Stromal cell of bone marrow (primary cell): ENCODE data around the gene ATP1B1.
"Not testable (repeated sequence)": the region's sequence is repeated elsewhere in the genome, so short reads cannot be mapped to it uniquely, and the experiment has no call there.

Source experiments
- DNase-seq: peaks from one replicate; pipeline ENCODE4 v3.0.0-alpha.2; 2012; ENCODE audit warnings: low read depth

The ATP1B1 gene

DNA sequence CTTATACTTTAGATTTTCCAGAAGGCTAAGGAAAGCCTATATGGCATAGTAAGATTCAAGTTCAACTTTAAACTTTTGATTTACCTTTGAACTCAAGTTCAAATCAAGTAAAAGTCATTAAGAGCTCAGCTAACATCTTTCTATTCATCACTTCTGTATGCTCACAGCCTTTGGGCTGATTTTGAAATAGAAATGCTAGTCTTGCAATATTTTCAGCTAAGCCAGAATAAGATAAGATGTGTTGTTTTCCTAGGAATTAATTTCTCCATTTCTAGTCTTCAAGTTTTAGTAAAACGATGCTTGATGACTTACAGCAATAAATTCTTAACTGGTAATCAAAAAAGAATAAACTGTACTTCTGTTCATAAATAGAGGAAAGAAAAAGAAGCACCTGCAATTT lies 35.6 kb downstream of the ATP1B1 start:
- DNase-seq = no peak

DNA sequence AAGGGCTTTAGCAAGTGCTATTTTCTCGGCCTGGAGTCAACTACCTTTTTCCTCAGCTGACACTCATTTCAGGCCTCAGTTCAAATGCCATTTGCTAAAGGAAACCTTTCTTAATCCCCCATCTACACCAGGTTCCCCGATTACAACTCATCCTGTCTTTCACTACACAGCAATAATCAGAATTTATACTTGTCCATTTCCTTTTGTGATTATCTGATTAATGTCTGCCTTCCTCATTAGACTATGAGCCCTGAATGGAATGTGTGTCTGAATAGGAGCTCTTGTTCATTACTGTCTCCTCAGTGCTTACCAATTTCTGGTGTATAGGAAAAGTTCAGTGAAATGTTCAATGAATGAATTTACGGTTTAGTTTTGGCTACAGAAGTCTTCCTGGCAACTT lies 36.9 kb downstream of the ATP1B1 start:
- no peak for DNase-seq

DNA sequence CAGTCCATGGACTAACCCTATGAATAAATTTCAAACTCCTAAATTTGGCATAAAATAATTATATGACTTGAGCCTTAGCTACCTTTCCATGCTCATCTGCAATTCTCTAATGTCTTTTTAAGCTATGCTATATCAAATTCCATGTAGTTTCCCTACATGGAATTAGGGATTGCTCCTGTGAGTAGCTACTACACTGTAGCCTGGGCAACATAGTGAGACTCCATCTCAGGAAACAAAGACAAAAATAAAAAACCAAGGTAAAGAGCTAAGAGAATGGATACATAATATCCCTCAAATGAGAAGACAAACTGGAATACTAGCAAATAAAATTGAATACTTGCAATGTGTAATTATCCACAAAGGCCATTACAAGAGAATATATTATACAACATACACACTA lies 37.5 kb downstream of the ATP1B1 start:
- DNase-seq = no peak

DNA sequence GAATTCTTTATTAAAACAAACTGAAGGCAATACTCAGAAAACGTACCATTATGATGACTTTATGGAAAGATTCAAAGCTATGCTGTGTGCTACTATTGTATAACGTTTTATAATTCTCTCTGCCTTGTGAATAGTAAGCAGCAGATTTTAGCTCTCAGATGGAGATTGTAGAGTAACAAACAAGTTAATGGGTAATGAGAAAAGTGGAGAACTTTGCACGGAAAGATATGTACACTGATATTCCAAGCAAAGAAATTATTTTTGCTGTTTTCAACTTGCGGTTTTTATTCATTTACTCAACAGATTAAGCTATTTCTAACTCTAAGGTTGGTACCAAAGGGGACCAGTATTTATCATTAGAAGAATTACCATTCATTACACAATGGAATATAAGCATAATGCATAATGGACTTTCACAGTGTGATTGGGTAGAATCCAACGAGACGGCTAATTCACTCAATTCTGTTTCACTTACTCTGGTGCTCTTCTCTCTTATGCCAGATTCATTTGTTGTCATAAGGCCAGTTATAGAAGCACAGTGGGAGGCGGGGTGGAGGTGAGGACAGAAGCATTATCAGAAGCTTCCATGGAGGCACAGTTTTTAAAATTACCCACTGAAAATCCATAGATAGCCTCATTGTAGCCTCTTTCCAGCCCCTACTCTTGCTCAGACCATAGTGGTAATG lies 38.6 kb downstream of the ATP1B1 start:
- DNase-seq = no peak

DNA sequence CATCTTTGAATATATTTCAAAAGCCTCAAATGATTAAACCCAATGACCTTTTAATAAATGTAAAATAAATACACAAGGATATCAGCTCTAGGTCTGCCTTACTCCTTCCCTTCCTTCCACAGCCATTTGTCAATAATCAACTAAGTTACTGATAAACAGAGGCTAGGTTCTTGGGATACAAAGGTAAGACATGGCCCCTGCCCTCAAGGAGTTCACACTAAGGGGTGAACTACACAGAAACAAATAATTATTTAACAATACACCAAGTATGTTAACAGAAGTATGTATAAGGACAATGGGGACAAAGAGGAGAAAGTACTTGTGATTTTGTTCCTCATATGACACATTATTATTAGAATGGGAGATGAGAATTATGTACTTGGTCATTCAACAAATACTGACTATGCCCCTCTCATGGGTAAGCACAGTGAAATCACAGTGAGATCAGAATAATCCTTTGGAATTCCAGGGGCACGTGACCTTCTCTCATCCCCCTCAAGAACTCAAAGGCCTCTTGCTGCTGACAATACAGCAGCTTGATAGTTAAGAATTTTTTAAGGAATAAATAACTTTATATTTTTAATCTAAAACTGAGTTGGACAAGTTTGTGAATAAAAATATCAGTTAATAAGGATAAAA lies 40.2 kb downstream of the ATP1B1 start:
- DNase-seq = no peak

DNA sequence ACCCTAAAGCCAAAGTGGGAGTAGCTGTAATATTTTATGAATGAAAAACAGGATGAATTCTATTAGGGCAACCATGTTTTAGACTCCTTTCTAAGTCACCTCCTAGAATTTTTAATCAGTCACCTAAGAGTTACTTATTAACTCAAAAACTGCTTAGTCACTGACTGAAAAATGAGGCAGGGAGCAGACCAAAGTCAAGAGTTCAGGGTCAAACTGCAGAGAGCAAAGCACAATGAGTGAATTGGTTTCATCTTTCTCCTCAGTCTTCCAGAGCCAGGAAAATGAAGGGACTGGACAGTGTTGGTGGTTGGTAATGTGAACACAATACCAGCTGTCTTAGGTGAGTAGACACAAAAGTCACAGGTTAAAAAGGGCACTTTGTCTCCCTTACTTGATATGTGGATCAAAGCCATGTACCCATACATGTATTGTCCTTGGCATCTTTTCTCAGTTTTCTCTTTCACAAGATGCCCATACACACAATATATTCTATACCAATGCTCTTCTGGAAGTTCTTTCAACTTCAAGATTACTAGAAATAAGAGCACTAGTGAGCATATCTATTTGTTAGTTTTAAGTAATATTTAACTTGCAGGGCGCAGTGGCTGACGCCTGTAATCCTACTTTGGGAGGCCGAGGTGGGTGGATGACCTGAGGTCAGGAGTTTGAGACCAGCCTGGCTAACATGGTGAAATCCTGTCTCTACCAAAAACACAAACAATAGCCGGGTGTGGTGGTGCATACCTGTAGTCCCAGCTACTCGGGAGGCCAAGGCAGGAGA lies 42.2 kb downstream of the ATP1B1 start:
- no peak for DNase-seq

DNA sequence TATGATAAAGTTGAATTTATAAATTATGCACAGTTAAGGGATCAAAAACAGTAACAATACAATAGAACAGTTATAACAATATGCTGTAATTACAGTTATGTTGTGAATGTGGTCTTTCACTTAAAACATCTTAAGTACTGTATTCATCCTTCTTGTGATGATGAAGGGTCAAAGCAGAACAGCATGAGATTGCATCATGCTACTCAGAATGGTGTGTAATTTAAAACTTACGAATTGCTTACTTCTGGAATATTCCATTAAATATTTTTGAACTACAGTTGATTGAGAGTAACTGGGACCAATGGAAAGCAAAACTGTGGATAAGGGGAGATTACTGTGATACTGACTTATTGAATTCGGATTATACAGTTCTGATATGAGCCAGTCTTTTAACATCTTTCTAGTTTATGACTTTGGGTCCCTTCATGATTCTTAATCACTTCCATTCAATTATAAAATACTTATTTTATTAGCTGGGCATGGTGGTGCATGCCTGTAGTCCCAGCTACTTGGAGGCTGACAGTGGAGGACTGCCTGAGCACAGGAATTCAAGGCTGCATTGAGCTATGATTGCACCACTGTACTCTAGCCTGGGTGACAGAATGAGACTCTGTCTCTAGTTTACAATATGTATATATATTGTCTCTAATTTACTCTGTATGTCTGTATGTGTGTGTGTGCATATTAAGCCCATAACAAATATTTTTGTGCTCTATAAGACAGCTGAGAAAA lies 43.2 kb downstream of the ATP1B1 start:
- no peak for DNase-seq

DNA sequence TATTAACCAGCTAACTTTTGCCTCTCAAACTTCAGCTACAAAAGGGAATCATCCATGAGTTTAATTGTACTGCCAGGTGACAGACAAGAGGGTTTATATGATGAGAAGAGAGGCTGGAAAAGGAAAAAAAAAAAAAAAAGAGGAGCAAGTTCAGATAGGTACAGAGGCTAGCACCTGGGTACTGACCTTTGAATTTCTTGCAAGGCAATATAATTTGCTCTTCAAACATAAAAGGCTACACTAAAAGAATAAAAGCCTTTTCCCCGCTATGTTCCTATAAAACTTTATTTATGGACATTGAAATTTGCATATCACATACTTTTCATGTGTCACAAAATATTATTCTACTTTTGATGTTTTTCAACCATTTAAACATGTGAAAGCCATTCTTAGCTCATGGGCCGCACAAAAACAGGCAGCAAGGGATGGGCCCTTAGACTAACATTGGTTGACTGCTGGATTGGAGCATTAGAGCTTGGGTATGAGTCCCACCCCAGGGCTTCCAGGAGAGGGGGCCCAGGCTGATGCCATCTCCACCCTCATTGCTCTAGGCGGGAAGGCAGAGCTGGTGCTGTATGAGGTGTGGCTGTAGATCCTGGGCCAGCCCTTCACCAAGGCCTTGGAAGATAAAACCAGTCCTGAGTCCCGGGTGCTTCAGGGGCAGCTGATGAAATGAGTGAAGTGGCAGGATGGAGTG lies 44.3 kb downstream of the ATP1B1 start:
- DNase-seq = no peak

DNA sequence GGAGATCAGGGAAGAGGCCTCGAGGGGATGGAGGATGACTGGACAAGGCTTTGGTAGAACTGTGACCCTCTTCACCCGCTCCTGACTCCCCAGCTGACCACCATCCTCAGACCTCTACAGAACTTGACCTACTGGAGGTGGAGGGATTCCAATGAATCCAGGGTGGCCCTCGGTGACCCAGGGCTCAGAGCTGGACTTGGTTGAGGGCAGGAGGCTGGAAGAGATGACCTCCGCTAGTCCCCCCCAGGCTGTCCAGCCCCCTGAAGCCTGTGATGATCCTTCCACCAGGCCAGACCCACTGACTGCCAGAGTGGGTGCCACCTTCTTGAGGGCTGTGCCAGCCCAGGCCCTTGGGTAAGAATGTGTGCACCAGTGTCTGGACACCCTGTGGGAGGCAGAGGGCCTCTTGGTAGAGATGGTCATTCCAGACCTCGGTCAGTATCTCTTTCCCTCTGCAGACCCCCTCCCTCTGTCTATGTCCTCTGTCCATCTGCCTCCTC lies 44.9 kb downstream of the ATP1B1 start:
- no peak for DNase-seq

DNA sequence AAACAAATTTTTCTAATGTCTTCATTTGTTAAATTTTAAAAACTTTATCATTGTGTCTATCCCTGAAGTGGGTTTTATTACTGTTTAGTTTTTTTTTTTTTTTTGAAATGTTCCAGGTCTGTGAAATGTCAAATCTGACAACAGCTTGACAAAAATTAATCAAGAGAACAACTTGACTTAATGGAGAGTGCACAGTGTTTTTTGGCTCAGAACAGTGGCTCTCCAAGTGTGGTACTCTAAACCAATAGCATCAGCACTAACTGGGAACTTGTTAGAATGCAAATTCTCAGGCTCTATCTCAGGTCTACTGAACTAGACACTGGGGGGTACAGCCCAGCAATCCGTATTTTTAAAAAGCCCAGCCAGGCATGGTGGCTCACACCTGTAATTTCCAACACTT lies 49.2 kb downstream of the ATP1B1 start:
- DNase-seq = no peak

DNA sequence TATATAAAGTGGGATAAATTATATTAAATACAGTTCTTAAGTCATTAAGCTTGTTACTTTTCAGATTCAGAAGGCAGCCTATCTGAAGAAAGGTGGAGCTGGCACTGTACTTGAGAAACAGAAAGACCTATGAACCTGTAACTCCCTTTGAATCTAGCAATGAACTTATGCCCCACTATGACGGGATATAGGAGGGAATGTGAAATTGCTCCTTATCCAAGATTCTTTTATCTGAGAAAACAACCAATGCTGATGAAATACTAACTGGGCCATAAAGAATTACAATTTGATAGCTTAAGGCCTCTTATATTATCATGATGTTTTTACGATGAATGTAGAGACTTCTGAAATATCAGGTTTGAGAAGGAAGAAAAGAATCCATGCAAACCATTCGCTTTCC lies 50.1 kb downstream of the ATP1B1 start:
- DNase-seq = no peak

DNA sequence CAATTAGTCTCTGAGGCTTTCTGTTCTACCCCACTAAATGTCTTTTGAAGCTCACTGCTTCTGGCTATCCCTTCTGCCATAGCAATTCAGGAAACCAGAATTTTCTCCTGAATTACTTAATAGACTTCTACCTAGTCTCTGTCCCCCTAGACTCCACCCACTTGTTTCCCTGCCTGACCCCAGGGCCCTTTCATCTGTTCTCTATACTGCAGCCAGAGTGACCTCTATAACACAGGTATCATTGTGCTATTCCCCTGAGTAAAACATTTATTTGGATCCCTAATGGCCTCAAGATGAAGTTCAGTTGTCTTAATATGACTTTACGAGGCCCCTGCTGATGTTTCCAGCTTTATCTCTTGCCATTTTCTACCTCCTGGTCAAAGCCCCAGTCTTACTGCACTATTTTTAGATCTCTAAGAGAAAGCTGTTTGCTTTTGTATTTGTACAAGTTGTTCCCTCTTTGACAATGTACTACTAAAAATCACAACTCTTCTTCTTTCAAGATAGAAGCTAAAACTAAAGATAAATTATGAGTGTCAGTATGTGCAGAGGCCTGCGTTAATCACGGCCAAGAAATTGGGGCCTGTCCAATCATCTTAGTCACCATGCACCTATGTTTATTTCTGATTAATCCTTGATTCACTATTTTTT lies 54.5 kb downstream of the ATP1B1 start:
- no peak for DNase-seq

DNA sequence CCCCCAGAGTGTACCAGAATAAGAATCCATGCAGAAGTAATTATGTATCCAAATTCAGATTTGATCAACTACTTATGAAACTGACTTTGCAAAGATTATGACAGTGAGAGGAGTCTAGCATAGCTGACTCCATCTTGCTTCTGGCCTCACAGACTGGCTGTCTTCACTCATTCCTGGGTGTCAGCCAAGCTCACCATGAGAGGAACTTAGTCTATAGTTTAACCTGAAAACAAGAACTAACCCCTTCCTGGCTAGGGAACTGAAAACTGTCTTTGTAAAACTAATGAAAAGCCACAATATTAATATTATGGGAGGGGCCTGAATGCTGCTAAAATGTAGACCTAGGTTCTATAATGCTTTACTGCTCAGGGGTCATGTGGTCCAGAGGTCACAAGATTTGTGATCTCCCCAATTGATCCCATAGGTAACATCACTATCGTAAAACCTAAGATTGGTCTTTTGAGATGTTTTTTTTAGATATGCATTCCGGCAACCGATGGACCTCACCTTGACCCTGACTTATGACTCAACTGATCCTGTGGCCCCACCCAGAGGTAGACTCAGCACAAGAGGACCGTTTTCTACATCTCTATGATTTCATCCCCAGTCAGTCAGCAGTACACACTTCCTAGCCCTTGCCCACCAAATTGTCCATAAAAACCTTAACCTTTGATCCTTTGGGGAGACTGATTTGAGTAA lies 55.2 kb downstream of the ATP1B1 start:
- DNase-seq = no peak

DNA sequence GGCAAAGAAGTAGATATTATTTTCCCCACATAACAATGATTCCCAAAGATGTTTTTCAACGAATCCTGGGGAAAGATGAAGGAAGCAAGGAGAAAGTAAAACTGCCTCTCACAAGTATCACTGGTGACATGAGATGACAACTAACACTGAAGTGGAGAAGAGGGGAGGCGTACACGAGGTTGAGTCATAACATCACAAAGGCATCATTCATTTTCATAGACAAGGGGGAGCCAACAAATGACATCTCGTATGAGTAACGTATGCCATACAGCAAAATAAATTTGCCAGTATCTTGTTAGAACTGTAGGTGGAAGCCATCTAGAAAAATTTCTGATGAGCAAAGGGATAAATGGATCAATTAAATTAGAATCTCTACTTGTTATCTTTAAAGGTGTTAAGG lies 56.6 kb downstream of the ATP1B1 start:
- no peak for DNase-seq

DNA sequence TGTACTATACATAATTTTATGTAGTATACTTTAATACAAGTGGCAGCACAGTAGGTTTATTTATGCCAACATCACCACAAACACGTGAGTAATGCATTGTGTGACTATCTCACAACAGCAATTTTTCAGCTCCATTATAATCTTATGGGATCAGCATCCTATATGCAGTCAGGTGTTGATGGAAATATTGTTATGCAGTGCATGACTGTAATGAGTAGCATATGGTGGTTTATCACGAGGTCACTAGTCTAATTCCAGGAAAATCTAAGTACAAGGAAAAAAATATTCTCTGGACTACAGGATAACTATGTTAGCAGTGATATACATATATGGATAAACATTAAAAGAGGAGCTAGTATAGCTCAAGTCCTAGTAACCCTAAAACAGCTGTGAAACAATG lies 69.0 kb downstream of the ATP1B1 start:
- DNase-seq = no peak

DNA sequence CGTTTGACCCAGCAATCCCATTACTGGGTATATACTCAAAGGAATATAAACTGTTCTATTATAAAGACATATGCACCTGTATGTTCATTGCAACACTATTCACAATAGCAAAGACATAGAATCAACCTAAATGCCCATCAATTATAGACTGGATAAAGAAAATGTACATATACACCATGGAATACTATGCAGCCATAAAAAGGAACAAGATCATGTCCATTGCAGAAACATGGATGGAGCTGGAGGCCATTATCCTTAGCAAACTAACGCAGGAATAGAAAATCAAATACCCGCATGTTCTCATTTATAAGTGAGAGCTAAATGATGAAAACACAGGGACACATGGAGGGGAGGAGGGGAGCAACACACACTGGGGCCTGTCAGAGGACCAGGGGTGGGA lies 72.9 kb downstream of the ATP1B1 start:
- DNase-seq = not testable (repeated sequence)

DNA sequence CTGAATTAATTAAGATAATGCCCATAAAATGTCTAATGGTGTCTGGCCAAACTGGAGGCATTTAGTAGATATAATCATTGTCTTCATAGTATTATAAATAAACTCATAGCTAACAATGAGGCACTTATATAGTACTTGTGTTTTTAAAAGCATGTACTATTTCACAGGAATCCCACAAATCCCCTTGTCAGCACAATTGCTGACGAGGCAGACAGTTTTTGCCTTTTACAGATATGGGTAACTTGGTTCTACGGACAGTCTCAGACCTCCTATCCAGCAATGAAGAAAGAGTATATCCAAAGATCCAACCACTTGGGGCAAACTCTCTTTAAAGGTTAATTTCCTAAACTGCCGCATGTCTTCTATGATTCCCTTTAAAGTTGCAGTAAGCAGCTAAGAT lies 73.7 kb downstream of the ATP1B1 start:
- DNase-seq = no peak
